GM23248 (cell line): ENCODE measurements around the gene SCN4A.

Experiments
- EZH2 ChIP-seq: fragments of 200-600 bp; sonication (generic); IDR thresholded peaks from 2 replicates; pipeline ENCODE4 v1.6.1; 2018; ENCODE audit warnings: antibody characterized with exemption, mild to moderate bottlenecking; ENCODE audit not compliant: insufficient read depth, poor library complexity, severe bottlenecking
- EZH2phosphoT487 ChIP-seq: fragments of 200-600 bp; sonication (generic); IDR thresholded peaks from 2 replicates; pipeline ENCODE4 v1.6.1; 2018; ENCODE audit warnings: antibody characterized with exemption, moderate library complexity, mild to moderate bottlenecking, low read depth; ENCODE audit not compliant: insufficient read depth

GRCh38 chr17:63914471-63914870 is 58.2 kb downstream of the SCN4A start:
- TF ChIP-seq EZH2 (no peak), EZH2phosphoT487 (no peak)
